HG03060 (cell line): Measurements from ENCODE around the gene MAGI2.
"Not testable (repeated sequence)": the region's sequence is repeated elsewhere in the genome, so short reads cannot be mapped to it uniquely, and the experiment has no call there.

Source experiments
- ATAC-seq: cut with Tn5 transposase; IDR thresholded peaks from one replicate; pipeline ENCODE4 v1.9.1; 2021; ENCODE audit warnings: low read depth, moderate number of reproducible peaks; ENCODE audit not compliant: unreplicated experiment

MAGI2 gene

GRCh38 chr7:78011642-78012041, 1441.8 kb downstream of the MAGI2 start:
- ATAC-seq = no peak

GRCh38 chr7:78007231-78007630, 1446.2 kb downstream of the MAGI2 start:
- no peak for ATAC-seq

GRCh38 chr7:78006063-78006755, 1447.3 kb downstream of the MAGI2 start:
- no peak for ATAC-seq

- ATAC-seq = no peak
Observed at GRCh38 chr7:78002715-78003114, 1450.8 kb downstream of the MAGI2 start.

DNA sequence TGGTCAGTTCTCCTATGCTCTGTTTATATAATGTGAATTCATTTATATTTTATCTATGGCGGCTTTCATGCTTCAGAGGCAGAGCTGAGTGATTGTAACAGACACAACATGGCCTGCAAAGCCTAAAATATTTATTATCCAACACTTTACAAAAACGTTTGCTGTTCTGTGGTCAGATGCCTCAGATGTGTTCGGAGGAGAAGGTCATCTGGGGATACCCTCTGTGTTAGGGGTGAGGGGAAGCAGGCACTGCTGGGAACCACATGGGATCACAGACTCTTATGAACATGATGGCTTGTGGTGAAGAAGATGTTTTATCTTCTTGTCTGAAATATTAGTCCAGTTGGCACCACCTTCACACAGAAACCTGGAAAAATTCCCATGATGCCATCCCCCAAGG, 1451.4 kb downstream of the MAGI2 start:
- no peak for ATAC-seq

GRCh38 chr7:77999168-77999567, 1454.3 kb downstream of the MAGI2 start:
- not testable (repeated sequence) for ATAC-seq

DNA sequence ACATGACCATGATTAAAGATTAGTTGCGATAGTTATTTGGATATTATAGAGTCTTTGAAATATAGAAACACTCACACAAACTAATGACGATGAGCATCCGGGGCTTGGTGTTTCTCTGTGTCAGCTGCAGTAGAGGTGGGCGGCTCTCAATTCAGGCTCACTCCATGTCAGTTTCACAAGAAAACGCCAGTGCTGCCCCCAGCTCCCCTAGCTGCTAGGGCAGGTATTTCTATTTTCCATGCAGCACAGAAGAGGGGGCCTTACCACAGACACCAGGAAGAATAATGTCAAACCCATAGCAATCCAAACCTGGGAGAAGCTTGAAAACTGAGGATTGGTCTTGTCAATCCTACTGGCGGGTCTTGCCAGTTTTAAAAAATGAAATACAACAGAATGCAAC, 1457.8 kb downstream of the MAGI2 start:
- no peak for ATAC-seq

DNA sequence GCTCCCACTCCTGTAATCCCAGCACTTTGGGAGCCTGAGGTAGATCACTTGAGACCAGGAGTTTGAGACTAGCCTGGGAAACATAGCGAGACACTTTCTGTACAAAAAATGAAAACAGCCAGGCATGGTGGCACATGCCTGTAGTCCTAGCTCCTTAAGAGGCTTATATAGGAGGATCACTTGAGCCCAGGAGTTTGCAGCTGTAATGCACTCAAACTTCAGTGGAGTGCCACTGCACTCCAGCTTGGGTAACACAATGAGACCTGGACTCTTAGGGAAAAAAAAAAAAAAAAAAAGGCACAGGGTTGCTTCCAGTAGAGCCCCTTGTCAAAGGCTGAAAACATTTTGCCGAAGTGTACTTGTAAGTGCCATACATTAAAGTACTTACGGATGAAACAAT, 1459.6 kb downstream of the MAGI2 start:
- no peak for ATAC-seq

GRCh38 chr7:77991656-77992055, 1461.8 kb downstream of the MAGI2 start:
- no peak for ATAC-seq

DNA sequence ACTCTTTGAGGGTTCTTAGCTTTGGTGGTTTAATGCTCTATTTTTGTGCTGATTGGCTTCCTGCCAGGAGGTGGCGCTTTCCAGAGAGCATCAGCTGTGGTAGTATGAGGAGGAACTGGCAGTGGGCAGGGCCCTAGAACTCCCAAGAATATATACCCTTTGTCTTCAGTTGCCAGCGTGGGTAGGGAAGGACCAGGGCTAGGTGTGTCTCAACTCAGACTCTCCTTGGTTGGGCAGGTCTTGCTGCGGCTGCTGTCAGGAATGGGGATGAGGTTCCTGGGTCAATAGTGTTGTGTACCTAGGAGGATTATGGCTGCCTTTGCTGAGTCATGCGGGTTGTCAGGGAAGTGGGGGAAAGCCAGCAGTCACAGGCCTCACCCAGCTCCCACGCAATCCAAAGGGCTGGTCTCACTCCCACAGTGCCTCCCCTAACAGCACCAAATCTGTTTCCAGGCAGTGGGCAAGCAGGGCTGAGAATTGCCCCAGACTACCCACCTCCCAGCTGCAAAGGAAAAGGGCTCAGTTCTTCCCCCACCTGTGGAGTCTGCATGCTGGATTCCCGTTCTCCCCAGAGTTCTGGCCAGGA, 1463.4 kb downstream of the MAGI2 start:
- ATAC-seq = no peak

DNA sequence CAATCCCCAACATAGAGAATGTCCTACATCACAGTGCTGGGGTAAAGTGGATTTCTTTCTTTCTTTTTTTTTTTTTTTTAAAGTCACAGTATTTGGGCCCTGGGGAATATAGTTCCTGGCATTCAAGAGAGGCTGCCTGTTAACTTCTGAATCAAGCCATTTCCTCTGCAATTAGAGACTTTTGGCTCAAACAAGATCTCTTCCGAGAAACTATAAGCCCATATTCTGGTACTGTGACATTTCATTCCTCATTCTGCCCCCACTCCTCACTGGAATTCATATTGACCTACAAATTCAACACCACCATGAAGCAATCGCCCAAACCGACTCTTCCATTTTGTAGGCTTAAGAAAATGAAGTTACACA, 1467.5 kb downstream of the MAGI2 start:
- ATAC-seq = no peak

DNA sequence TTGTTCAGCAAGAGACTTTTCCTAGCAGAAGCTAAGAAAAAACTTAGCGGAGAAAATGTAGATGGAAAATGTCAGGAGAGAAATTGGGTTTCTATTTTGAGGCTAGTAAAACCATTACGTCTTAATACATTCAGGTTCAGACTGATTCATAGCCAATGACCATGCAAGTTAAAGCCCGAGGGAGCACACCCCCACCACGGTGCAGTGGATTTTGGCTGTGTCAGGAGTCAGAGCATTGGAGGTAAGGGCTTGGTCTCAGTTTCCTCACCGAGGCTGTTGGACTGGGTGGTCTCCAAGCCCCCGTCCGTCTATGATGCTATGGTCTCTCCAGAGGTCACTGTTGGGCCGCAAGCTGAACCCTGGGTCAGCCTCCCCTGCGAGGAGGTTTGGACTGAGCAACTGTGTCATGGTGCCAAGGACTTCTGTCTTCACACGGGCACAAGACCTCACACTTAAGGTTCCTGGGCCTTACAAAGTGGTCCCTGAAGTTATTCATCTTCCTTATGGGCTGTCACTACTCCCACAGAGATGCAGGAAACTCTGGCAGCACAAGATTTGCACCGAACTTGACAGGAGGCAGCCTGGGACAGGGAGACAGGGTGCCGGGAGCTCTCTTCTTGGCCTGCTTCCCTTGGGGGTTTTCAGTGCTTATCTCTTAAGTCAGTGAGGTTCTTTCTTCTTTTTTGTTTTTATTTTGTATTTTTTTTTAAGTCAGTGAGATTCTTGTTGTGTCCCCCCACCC, 1468.1 kb downstream of the MAGI2 start:
- ATAC-seq = no peak

DNA sequence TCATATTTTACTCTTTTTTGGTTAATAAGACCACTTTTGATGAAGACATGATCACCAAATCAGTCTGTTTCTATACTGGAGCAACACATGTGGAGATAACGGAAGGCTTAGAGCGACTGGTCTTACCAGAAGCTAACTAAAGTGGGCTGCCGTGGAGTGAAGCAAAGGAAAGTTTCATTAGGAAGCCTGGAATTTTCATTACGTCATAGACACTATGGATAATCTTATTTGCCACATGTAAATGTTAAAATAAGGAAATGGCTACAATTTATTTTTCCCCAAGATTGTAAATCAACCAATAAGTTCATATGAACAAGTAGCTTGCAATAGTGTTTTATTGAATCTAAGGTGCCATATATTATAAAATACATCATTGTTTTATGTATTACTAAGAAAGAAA, 1469.5 kb downstream of the MAGI2 start:
- ATAC-seq = no peak

- ATAC-seq = no peak
Observed at GRCh38 chr7:77982926-77983550, 1470.4 kb downstream of the MAGI2 start.

DNA sequence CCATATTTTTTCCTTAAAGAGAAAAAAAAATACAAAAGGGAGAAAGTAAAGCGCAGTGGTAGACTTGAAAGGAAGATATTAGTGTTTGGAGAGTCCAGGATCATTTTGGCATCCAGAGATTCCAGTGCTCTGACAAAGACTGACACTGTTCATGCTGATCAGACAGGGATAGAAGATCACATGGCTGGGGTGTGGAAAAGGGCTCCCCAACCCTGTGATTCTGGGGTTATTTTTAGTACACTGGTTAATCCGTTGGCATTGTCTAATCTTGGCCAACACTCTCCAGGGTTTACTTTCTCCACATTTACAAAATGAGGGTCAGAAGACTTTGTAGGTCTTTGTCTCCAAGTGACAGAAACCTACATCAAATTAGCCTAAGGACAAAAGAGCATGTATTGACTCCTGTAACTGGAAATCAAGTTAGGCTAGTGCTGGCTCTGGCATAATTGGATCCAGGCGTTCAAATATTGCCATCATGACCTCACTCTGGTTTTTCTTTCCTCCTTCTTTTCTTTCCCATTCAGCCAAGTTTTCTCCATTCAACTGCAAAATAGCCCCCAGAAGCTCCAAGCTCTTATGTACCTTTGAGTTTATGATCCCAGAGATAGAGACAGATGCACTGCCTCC, 1473.3 kb downstream of the MAGI2 start:
- ATAC-seq = no peak

- ATAC-seq = no peak
Observed at GRCh38 chr7:77979219-77979618, 1474.2 kb downstream of the MAGI2 start.

DNA sequence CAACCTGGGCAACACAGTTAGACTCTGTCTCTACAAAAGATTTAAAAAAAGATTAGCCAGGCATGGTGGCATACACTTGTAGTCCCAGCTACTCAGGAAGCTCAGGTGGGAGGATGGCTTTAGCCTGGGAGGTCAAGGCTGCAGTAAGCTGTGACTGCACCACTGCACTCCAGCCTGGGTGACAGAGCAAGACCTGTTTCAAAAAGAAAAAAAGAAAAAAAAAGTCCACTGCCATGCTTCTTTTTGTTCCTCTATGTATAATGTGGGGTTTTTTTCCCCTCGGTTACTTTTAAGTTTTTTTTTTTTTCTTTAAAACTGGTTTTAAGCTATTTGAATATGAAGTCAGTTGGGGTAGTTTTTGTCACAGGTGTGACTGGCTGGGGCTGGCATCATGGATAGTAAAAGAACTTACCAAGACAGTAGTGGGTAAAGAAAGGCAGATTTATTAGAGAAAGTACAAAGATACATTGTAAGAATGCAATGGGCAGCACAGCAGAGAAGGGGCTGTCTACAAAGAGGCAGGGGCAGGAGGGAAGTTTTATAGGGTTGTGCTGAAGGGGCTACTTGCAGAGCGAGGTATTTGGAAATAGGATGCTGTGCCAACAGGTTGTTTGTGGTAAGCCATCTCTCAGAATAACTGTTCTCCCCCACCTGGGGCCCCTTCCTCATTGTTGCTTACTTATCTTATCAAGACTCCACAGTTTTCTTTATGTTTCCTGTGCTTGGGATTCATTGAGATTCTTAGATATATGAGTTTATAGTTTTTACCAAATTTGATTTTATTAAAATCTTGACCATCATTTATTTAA, 1477.6 kb downstream of the MAGI2 start:
- no peak for ATAC-seq

GRCh38 chr7:77971726-77972125, 1481.7 kb downstream of the MAGI2 start:
- no peak for ATAC-seq

GRCh38 chr7:77967429-77967828, 1486.0 kb downstream of the MAGI2 start:
- ATAC-seq = no peak
